ENCODE results near the gene ZNF268.
"Not testable (repeated sequence)": the region's sequence is repeated elsewhere in the genome, so short reads cannot be mapped to it uniquely, and the experiment has no call there.

ZNF268 gene

DNA sequence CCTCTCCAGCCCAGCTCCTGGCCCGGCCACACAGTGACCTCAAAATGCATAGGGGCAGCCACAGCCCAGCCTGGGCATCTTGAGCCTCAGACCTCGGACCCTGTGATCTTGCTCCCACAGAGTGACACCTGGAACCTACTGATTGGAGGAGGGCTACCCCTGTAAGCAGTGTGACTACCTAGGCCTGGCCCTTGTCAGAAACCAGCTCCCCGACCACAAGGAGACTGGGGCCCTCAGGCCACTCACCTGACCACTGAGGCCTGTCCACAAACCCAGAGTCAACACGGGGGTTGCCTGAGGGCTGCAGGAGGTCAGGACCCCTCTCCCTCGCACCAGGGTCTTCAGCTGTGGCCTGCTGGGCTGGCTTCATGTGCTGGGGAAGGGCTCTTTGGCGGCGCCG, 45.4 kb downstream of the ZNF268 start:
- in situ Hi-C loops (cut with HindIII; ENCODE audit: low sequenced_read_pairs), result no loop called here

DNA sequence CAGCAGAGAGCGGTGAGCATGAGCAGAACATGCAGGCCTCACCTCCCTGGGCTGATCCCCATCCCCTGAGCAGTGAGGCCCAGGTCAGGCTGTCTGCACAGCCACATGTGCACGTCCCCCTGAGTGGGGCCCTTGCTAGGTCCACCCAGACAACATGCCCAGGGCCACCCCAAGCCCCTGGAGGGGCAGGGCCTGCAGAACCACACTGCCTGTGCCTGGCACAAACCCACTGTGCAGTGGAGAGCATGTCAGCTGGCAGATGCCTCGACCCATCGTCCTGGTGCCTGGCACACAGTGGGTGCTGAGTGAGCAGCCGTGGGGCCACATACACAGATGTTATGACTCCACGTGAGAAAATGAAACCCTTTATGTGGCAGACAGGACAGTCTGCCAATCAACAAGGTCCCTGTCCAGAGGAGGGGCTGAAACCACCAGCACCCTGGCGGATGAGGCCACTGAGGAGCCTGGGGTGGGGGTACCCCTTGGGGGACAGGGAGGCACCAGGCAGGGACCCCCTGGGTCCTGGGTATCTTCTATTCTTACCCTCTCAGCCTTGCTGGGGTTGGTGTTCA, 46.1 kb downstream of the ZNF268 start:
- in situ Hi-C loops (cut with HindIII; ENCODE audit: low sequenced_read_pairs), result no loop called here

DNA sequence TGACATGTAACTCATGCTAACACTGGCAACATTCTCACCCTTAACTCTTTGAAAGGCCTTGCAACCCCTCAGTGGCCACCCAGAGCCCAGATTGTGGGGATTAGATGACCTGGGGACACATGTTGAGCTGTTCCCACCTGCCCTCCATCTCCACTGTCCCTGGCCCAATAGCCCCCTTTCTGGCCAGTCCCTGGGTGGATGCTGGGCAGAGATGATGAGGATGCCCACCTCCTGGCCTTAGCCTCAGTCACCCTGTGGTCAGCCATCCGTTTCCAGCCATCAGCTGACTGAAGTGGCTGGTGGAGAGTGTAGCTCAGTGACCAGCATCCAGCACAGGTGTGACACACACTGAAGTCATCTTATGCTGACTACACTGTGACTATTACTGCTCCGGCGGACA, 49.7 kb downstream of the ZNF268 start:
- in situ Hi-C loops (cut with HindIII; ENCODE audit: low sequenced_read_pairs), result no loop called here

DNA sequence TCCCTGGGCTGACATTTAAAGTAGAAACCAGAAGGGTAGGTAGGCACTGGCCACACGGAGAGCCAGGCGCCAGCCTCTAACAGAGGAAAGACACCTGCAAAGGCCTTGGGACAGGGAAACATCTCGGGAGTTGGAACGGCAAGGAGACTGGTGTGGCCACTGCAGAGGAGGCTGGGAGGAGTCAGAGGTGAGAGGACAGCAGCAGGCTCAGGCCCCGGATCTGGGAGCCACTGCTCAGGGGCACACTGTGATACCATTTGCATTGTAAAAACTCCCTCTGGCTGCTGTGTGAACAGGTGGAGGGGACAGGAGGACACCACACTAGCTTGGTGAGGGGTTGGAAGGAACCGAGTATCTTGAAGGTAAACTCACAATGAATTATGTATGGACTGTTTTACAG, 51.7 kb downstream of the ZNF268 start:
- in situ Hi-C loops (cut with HindIII; ENCODE audit: low sequenced_read_pairs), result no loop called here

DNA sequence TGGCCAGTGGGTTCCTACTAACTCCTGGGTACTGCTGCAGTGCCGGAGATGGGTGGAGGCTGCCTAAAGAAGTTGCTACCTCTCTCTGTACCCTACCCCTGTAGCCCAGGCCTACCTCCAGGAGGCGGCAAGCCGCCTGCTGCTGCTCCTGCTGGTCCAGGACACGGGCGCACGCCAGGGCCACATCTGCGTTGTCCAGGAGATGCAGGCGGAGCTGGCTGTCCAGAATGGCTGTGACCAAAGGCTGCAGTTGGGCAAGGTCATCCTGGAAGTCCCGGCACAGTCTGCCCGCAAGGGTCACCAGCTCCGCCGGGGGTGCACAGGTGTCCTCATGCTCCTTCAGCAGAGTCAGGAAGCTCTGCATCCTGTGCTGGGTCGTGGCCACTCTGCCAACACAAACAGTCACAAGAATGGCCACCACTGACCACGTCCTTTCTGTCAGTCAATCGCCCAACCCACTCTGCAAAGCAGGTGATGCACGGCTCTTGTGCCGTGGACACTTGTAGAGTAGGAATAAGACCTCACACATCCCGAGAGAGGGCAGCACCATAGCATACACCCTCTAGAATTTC, 52.8 kb downstream of the ZNF268 start:
- in situ Hi-C loops (cut with HindIII; ENCODE audit: low sequenced_read_pairs), result no loop called here

DNA sequence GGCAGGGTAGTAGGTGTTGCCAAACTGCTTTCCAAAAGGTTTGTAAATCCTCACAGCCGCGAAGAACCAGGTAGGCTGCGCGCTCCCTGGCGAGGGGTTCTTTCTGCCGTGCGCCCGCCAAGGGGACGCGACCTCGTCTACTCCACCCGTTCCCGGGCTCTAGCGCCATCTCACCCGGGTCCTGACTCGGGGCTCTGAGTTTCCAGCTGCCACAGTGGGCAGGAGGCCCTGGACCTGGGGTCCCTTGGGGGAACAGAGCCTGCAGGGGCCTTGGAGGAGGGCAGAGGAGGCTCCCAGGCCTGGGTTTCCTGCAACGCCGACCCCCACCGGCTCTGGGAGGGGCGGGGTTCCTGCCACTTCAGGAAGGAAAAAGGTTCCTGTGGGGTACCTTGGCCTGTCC, 53.7 kb downstream of the ZNF268 start:
- in situ Hi-C loops (cut with HindIII; ENCODE audit: low sequenced_read_pairs), result no loop called here

DNA sequence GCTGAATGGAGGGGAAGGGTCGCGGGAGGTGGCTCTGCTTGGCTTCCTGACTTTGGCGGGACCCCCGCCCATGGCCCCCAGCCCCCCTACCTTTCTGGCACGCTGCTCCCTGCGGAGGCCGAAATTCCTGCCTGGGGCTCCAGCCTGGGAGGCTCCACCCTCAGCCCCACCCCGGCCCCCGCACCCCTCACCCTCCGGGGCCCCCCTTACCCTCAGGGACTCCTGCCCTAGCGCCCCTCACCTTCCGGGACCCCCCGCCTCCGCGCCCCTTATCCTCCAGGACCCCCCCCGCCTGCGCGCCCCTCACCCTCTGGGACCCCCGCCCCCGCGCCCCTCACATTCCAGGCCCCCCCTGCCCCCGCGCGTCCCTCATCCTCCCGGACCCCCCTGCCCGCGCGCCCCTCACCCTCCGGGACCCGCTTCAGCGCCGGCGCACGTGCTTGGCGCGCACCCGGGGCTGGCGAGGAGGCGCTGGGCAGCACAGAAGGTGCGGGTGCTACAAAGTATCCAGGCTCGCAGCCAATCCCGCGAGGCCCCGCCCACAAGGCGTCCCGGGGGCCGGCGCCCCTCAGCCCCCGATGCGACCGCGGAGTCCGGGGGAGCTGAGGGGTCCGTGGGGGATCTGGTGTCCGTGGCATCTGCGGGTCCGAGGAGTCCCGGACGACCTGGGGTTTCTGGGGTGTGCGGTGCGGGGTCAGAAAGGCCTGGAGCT, 54.3 kb downstream of the ZNF268 start, which contains the start of gene ANHX:
TSS of gene ANHX (minus strand) at position 477 of the 712 bp plus-strand sequence. CDS start 1,521 bp downstream, outside the sequence.
- in situ Hi-C loops (cut with HindIII; ENCODE audit: low sequenced_read_pairs), result no loop called here

DNA sequence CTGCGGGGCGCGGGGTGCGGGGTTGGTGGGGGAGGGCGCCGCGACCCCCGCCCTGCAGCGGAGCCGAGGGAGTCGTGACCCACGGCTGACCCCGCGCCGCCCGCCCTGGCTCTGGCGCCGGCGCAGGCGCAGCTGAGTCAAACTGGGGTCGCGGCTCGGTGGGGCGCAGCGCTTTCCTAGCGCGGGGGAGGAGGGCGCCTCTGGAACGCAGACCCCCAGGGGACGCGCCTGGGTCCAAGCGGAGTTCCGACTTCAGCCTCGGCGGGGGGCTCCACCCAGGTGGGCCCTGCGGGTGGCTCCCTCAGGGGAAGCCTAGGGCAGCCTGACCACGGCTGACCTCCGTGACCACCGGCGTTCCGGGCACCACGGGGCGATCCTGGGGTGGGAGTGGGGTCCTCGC, 54.8 kb downstream of the ZNF268 start:
- in situ Hi-C loops (cut with HindIII; ENCODE audit: low sequenced_read_pairs), result no loop called here

DNA sequence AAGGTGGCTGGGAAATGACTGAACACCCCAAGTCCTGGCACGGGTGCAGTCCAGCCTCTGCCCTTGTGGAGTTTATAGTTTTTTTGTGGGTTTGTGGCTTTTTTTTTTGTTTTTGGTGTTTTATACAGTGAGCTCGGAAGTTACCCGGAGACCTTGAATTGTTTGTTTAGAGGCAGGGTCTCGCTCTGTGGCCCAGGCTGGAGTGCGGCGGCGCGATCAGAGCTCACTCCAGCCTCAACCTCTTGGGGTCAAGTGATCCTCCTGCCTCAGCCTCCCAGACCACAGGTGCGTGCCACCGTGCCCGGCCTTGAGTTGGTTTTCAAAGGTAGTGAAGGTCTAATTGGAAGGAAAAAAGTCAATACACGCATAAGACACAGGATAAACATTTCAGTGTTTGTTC, 55.3 kb downstream of the ZNF268 start:
- in situ Hi-C loops (cut with HindIII; ENCODE audit: low sequenced_read_pairs), result no loop called here

DNA sequence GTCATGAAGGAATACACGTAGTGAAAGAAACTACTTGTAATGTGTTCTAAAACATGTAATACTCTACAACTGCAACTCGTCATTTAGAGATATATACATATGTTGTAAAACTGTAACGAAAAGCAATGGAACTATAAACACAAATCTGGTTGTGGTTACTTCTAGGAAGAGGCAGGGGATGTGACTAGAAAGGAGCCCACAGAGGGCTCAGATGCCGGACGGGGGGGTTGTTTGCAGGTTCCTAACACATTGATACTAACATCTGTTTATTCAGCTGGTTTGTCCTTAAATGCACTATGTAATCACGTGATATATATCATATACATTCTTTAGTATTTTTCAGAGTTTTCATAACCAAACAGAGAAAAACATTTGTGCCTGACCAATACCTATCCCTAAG, 70.4 kb downstream of the ZNF268 start:
- in situ Hi-C loops (cut with HindIII; ENCODE audit: low sequenced_read_pairs), result no loop called here

DNA sequence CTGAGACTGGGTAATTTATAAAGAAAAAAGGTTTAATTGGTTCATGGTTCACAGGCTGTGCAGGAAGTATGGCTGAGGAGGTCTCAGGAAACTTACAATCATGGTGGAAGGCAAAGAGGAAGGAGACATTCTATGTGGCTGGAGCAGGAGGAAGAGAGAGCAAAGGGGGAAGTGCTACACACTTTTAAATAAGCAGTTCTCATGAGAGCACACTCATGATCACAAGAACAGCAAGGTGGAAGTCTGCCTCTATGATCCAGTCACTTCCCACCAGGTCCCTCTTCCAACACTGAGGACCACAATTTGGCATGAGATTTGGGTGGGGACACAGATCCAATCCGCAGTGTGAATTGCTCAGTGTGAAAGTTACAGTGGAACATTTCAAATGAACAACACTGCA, 74.5 kb downstream of the ZNF268 start:
- in situ Hi-C loops (cut with HindIII; ENCODE audit: low sequenced_read_pairs), result not testable (repeated sequence)

DNA sequence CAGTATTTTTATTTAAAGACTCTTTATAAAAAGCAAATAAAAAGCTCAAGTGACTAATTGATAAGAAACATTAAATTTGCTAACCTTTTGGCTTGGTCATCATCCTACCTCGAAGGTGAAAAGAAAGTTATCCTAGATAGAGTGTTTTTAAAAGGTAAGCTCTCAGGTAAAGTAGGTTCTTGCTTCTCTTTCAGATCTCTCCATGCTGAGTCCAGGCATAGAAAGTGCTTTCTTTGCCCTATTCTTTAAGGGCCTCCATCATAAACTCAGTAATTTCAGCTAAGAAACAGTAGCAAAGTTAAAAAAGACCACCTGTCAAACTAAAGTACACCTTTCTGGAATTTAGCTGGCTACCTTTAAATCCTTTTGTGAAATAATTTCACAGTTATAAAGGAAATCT, 75.0 kb downstream of the ZNF268 start:
- in situ Hi-C loops (cut with HindIII; ENCODE audit: low sequenced_read_pairs), result no loop called here

DNA sequence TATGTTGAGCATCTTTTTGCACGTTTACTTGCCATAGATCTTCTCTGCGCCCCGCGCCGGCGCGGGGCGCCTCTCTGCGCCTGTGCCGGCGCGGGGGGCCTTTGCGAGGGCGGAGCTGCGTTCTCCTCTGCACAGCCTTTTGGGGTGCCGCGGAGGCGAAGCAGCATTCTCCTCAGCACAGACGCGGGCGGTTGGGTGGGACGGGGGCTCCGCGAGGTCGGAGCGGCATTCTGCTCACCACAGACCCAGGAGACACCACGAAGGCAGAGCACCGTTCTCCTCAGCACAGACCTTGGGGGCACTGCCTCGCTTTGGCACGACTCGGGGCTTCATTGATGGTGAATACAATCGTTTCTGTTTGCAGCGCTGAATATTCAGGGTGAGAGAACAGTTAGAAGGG, 82.9 kb downstream of the ZNF268 start:
- in situ Hi-C loops (cut with HindIII; ENCODE audit: low sequenced_read_pairs), result no loop called here

Data from DLD1 (cell line).